ENCODE data around the gene RPN2. TPM values are rescaled to one million over a fixed set of nuclear protein-coding genes. Genes with fewer than 3 reads are reported as not detected.

RPN2 gene
- total and polyA plus RNA-seq, 10 of the 15 experiments (the other 5 are each of a cell fraction or from before 2014, with no cell fraction given) = 148 to 365 (median 228) TPM

DNA sequence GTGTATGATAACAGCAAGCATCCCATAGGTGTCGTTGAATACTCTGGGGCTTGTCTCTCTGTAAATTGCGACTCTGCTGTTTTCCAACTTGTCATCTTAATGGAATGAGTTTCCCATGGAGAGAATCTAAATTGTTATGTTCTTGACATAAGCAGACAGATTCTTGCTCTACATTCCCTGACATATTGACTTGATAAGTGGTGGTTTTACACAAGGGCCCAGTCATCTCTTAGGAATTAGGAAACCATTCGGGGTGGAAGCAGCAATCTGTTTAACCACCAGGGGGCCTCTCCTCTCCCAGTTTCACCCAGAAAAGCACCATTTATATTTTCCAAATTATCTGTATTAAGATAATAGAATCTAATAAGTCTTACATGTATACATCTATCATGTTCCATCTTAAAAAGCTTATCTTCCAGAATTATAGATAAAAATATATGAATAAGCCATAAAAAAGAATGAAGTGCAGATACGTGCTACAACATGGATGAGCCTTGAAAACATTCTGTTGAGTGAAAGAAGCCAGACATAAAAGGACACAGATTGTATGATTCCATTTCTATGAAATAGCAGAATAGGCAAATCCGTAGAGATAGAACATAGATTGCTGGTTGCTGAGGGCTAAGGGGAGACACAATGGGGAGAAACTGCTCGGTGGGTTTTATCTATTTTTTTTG is 23.3 kb downstream of the RPN2 start:
- H3K9ac ChIP-seq (ENCODE audit: control insufficient read depth, insufficient read depth, low read length) = no peak overlapping the region
- intact Hi-C loops (cut with micrococcal nuclease; ENCODE audit: unreplicated experiment) (loop anchor here (1.0 kb wide), 1 partner anchor 332 kb away; no protein-coding TSS in a partner anchor), in situ Hi-C loops (cut with MboI) (no loop called here)
- WGBS (ENCODE audit: insufficient coverage, insufficient replicate concordance, low lambda C conversion rate, missing lambda C conversion rate) = 80% methylated on average over 6 of the region's 6 CpGs
- ATAC-seq = peak; percentile 59; the same call in 2 of the 3 replicates
- ChIA-PET SMC1A (ENCODE audit: uncharacterized antibody, unreplicated experiment) (interaction anchor here (1.0 kb wide), 1 partner anchor 331 kb away, joined by 3 read pairs; no protein-coding TSS in a partner anchor), POLR2A (interaction anchor here (0.5 kb wide), 1 partner anchor 1717 kb away, joined by 5 read pairs; no protein-coding TSS in a partner anchor), RAD21 (ENCODE audit: unreplicated experiment) (no interaction called here), CTCF (interaction anchor here (0.5 to 4.9 kb wide), 4 partner anchors 12 to 331 kb away, joined by 3 to 45 read pairs (median 8); no protein-coding TSS in a partner anchor)
- TF ChIP-seq MYC (IDR thresholded peaks at IDR 0.05; ENCODE audit: insufficient read depth, insufficient read length, insufficient replicate concordance, low read length, severe bottlenecking) = no peak
- no peak for TF ChIP-seq BCL11A (IDR thresholded peaks at IDR 0.05; ENCODE audit: low read depth, low read length)
- no peak for TF ChIP-seq POU2F2 (IDR thresholded peaks at IDR 0.05; ENCODE audit: borderline replicate concordance, low read depth, low read length)
- TF ChIP-seq YY1 (IDR thresholded peaks at IDR 0.05; ENCODE audit: low read depth, low read length) = 0 out of 2 replicates have a peak, but pooled peaks have one; percentile 21
- TF ChIP-seq SREBF2 (IDR thresholded peaks at IDR 0.05; ENCODE audit: low read length) = no peak
- no peak for TF ChIP-seq MYB (IDR thresholded peaks at IDR 0.05; ENCODE audit: borderline replicate concordance, low read depth, low read length)
- TF ChIP-seq TBL1XR1 (IDR thresholded peaks at IDR 0.05; ENCODE audit: low read depth, low read length) = no peak
- no peak for TF ChIP-seq RBBP5 (conservative IDR thresholded peaks at IDR 0.05)
- no peak for TF ChIP-seq EGR1 (IDR thresholded peaks at IDR 0.05; ENCODE audit: borderline replicate concordance in 1 of 2, low read depth in 2 of 2, low read length in 2 of 2)
- TF ChIP-seq SIN3A (IDR thresholded peaks at IDR 0.05; ENCODE audit: low read depth, low read length) = no peak
- TF ChIP-seq, protein P1, sequence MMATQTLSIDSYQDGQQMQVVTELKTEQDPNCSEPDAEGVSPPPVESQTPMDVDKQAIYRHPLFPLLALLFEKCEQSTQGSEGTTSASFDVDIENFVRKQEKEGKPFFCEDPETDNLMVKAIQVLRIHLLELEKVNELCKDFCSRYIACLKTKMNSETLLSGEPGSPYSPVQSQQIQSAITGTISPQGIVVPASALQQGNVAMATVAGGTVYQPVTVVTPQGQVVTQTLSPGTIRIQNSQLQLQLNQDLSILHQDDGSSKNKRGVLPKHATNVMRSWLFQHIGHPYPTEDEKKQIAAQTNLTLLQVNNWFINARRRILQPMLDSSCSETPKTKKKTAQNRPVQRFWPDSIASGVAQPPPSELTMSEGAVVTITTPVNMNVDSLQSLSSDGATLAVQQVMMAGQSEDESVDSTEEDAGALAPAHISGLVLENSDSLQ (IDR thresholded peaks at IDR 0.05) = no peak
- TF ChIP-seq CHD4 (IDR thresholded peaks at IDR 0.05) = no peak
- TF ChIP-seq TCF12 (IDR thresholded peaks at IDR 0.05; ENCODE audit: low read depth, low read length) = no peak
- TF ChIP-seq, protein P2, sequence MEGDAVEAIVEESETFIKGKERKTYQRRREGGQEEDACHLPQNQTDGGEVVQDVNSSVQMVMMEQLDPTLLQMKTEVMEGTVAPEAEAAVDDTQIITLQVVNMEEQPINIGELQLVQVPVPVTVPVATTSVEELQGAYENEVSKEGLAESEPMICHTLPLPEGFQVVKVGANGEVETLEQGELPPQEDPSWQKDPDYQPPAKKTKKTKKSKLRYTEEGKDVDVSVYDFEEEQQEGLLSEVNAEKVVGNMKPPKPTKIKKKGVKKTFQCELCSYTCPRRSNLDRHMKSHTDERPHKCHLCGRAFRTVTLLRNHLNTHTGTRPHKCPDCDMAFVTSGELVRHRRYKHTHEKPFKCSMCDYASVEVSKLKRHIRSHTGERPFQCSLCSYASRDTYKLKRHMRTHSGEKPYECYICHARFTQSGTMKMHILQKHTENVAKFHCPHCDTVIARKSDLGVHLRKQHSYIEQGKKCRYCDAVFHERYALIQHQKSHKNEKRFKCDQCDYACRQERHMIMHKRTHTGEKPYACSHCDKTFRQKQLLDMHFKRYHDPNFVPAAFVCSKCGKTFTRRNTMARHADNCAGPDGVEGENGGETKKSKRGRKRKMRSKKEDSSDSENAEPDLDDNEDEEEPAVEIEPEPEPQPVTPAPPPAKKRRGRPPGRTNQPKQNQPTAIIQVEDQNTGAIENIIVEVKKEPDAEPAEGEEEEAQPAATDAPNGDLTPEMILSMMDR (IDR thresholded peaks at IDR 0.05 in 2 of 3, conservative IDR thresholded peaks at IDR 0.05 in 1 of 3; ENCODE audit: control insufficient read depth in 2 of 3, extremely low read depth in 1 of 3, insufficient read depth in 1 of 3, low read depth in 3 of 3, low read length in 3 of 3) = peak; percentile 43 to 62 (median 56)
- no peak for TF ChIP-seq DPF2 (IDR thresholded peaks at IDR 0.05)
- TF ChIP-seq, protein P3, sequence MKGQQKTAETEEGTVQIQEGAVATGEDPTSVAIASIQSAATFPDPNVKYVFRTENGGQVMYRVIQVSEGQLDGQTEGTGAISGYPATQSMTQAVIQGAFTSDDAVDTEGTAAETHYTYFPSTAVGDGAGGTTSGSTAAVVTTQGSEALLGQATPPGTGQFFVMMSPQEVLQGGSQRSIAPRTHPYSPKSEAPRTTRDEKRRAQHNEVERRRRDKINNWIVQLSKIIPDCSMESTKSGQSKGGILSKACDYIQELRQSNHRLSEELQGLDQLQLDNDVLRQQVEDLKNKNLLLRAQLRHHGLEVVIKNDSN (IDR thresholded peaks at IDR 0.05; ENCODE audit: borderline replicate concordance, extremely low read length, insufficient read depth, low read depth, low read length) = no peak
- TF ChIP-seq PAX8 (IDR thresholded peaks at IDR 0.05) = no peak
- TF ChIP-seq SMC3 (IDR thresholded peaks at IDR 0.05; ENCODE audit: borderline replicate concordance, low read length) = peak; percentile 45; the same call in 1 of the 2 replicates
- H3K27me3 ChIP-seq (replicated peaks in 1 of 2; ENCODE audit: control insufficient read depth in 2 of 2, insufficient read depth in 2 of 2, low read length in 1 of 2) = no peaks in the 10 kb centered on the region
- FAIRE-seq = no peak
- DNase-seq (ENCODE audit: low read depth, low spot score) = no peak
- H4K20me1 ChIP-seq (ENCODE audit: control insufficient read depth, insufficient read depth) = peaks cover 3% of the 10 kb centered on the region; the same call in 1 of the 2 replicates
- H3K4me1 ChIP-seq (ENCODE audit: control insufficient read depth, insufficient read depth, low read length) = no peaks in the 10 kb centered on the region
- H2AFZ ChIP-seq (ENCODE audit: control insufficient read depth, low read depth, low read length) = no peak overlapping the region
- no peak overlapping the region for H3K27ac ChIP-seq (ENCODE audit: control insufficient read depth, insufficient read depth)
- no peaks in the 10 kb centered on the region for H3K9me3 ChIP-seq (replicated peaks; ENCODE audit: control insufficient read depth, insufficient read depth, low read length)
- no peak overlapping the region for H3K4me3 ChIP-seq
- no TSS peak for BruUV-seq (replicated peaks)
- H3K36me3 ChIP-seq (ENCODE audit: control insufficient read depth in 2 of 2, insufficient read depth in 2 of 2, low read length in 1 of 2) = peaks cover 34 to 59% of the 10 kb centered on the region in 2 experiments
- no peak overlapping the region for H3K4me2 ChIP-seq (ENCODE audit: control insufficient read depth, insufficient read depth)
- peaks cover 3% of the 10 kb centered on the region for H3K79me2 ChIP-seq (ENCODE audit: control insufficient read depth, insufficient read depth, low read length)
